GM18858 (cell line): ENCODE data around the gene MST1R.

Experiments used
- ATAC-seq: cut with Tn5 transposase; IDR thresholded peaks from one replicate; pipeline ENCODE4 v1.9.1; 2021; ENCODE audit not compliant: unreplicated experiment

MST1R gene

GRCh38 chr3:49878686-49879085 is 25.0 kb downstream of the MST1R start:
- ATAC-seq = no peak

- no peak for ATAC-seq
Measured at GRCh38 chr3:49877716-49878115, 26.0 kb downstream of the MST1R start.

DNA sequence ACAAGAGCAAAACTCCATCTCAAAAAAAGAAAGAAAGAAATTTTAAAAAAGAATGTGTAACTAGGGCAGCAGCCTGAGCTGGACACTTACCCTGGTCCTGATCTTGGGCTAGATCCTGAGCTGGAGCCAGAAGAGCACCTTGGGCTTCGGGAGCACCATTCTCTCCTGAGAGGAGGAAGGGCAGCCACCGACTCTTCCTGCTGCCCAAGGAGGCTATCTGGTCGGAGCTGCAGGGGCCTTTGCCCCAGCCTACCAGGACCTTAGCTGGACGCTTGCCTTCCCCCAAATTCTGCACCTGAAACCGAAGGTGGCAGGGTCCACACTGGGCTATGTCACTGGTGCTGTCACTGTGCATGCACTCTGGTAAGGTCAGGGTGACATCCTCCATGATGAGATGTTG is 27.1 kb downstream of the MST1R start:
- no peak for ATAC-seq

GRCh38 chr3:49873623-49874022 is 30.1 kb downstream of the MST1R start:
- ATAC-seq = no peak

DNA sequence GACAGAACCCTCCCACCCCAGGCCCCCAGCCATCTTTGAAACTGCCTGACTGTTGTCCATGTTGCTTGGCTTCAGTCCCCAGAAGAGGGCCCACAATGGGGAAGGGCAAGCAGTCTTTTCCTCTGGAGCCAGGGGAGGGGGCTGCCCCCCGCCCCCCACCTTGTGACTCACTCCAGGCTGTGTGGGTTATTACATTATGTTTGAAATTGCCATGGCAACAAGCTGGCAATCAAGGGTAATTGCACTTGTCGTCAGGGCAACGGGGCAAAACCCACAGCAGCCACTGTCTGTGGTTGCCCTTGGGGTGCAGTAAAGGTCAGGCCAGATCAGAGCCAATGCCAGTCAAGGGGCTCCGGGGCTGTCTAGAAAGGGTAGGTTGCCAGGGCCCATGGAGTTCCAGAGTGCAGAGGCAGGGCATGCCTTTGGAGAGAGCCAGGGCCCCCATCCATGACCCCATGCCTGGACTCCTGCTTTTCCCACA is 30.8 kb downstream of the MST1R start:
- ATAC-seq = no peak

- no peak for ATAC-seq
Measured at GRCh38 chr3:49871531-49872153, 32.0 kb downstream of the MST1R start.

DNA sequence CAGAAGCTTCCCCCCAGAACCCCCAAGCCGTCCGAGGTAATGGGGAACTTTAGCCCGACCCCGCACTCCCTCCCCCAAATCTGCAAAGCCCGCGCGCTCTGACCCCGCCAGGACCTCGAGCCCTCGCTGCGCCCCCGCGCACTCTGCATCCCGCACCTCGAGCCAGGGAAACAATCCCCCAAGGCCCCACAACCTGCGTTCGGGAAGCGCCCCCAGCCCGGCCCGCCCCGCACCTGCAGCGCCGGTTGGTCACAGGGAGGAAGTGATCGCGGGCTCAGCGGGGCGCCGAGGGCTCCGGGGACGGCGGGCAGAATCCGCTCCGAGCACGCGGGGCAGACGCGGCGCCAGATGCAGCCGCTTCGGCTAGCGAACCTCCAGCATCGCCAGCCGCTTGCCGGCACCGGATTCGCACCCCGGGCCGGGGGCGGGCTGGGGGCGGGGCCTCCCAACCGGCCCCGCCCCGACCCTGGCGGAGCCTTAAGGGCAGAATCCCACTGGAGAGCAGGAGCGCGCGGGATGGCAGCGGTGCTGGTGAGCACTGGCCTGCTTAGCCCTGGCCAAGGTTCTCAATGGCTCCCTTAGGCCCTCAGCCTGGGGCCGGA is 34.0 kb downstream of the MST1R start, which contains the start of gene CAMKV:
Gene CAMKV, minus strand, starts transcription at position 382 of the 602 bp plus-strand sequence. CDS start 7,518 bp downstream, outside the sequence.
- no peak for ATAC-seq

DNA sequence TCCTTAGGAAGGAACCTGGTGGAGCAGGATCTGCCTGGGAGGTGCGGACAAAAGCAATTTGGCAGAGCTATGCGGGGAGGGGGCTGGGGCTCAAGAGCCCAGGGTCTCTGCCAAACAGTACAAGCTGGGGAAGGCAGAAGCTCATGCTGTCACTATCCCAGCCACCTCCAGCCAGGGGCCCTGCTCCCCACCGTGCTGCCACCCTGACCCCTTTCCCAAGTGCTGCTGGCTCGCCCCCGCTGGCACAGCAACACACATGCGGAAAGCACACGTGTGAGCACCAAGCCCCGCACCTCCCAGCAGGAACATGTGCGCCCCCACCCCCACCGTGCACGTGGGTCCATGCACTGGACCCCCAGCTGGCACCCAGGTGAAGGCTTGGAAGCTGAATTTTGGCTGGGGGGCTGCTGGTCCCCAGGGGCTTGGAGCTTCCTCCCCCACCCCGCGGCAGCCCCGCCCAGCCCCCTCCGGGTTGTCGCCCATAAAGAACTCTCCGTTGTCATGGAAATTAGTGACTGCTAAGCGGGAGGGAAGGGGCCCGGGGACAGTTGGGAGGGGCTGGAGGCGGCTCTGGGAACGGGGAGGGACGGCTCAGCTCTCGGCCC is 34.7 kb downstream of the MST1R start:
- no peak for ATAC-seq

GRCh38 chr3:49867871-49868321 is 35.8 kb downstream of the MST1R start:
- no peak for ATAC-seq

- ATAC-seq = no peak
Measured at GRCh38 chr3:49867400-49867799, 36.3 kb downstream of the MST1R start.

- ATAC-seq = no peak
Measured at GRCh38 chr3:49865198-49865784, 38.4 kb downstream of the MST1R start.

GRCh38 chr3:49864505-49864904 is 39.2 kb downstream of the MST1R start:
- ATAC-seq = no peak

- no peak for ATAC-seq
Measured at GRCh38 chr3:49859576-49860305, 43.9 kb downstream of the MST1R start.

- ATAC-seq = peak; percentile 87
Measured at GRCh38 chr3:49856181-49857005, 47.3 kb downstream of the MST1R start, which contains the start of gene TRAIP. TRAIP (minus strand) TSS chr3:49856564; CDS start chr3:49856453, 111 bp downstream.

DNA sequence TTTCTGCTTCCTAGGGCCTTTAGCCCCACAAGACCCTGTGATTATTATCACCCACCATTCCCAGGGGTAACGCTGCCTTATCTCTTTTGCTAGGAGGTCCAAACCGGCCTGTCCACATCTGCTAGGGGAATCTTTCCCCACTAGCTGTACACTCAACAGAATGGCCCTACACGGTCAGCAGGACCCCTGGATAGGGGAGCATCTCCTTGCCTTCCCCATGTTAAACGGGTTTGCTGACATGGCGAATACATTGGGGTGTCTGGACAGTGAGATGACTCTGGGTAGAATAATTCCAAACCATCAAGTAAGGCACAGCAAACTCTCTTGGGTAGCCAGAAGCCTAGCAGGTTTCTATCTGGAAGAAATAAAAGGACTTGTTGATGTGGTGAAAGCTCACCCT is 48.0 kb downstream of the MST1R start:
- ATAC-seq = no peak

DNA sequence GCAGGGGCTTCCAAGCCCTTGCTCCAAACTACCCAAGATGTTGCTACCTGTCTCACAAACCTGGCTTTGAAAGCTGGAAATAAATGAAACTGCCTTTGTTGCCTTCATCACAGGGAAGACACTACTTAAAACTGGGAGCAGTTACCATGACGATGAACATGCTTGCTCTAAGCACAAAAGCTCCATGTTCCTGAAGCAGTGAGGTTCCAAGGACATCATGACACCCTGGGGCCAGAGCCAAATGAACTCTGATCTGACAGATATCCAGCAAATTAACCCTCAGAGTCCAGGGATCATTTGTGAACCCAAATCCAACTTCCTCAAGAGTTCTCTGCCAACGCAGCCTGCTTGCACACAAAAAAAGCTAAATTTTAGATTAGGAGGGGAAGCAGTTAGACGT is 58.0 kb downstream of the MST1R start:
- no peak for ATAC-seq

GRCh38 chr3:49844464-49845183 is 59.0 kb downstream of the MST1R start:
- no peak for ATAC-seq

- ATAC-seq = no peak
Measured at GRCh38 chr3:49842843-49843517, 60.7 kb downstream of the MST1R start.

- no peak for ATAC-seq
Measured at GRCh38 chr3:49841806-49842205, 61.9 kb downstream of the MST1R start.
